Measurements from ENCODE around the gene GRK2. TPM values are rescaled to one million over a fixed set of nuclear protein-coding genes. Genes with fewer than 3 reads are reported as not detected.

GRK2 gene
- total and polyA plus RNA-seq, 10 donors: 119 to 301 (median 261) TPM

DNA sequence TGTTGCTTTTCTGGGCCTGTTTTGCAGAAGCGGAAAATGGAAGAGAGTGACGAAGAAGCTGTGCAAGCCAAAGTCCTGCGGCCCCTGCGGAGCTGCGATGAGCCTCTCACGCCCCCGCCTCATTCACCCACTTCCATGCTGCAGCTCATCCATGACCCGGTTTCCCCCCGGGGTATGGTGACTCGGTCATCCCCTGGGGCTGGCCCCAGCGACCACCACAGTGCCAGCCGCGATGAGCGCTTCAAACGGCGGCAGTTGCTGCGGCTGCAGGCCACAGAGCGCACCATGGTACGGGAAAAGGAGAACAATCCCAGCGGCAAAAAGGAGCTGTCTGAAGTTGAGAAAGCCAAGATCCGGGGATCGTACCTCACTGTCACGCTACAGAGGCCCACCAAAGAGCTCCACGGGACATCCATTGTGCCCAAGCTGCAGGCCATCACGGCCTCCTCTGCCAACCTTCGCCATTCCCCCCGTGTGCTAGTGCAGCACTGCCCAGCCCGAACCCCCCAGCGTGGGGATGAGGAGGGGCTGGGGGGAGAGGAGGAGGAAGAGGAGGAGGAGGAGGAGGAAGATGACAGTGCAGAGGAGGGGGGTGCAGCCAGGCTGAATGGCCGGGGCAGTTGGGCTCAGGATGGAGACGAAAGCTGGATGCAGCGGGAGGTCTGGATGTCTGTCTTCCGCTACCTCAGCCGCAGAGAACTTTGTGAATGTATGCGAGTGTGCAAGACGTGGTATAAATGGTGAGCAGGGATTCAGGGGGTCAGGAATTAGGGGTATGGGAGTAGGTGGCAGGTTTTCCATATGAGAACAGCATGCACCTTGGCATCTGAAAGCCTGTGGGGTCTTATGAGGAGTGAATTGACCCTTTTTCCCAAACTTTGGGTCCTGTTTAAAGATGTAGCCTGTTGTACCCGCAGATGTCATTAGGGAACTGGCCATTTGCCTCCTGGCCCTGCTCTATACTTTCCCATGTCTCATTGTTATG is 15.9 kb upstream of the GRK2 start:
- Histone ChIP-seq H3K4me1 (peaks cover 0 to 75% (median 19%) of the 10 kb centered on the region in 6 donors), H3K36me3 (peaks cover 18 to 100% (median 100%) of the 10 kb centered on the region in 6 donors), H3K27ac (peak overlapping the region in 1 of 8 donors; percentile 20), H3K9me3 (no peaks in the 10 kb centered on the region), H3K4me3 (no peak overlapping the region), H3K27me3 (replicated peaks in 1 of 7) (no peaks in the 10 kb centered on the region)
- intact Hi-C loops (cut with DNase I; ENCODE audit: low total_unique reads): loop anchor here (10.0 kb wide), 1 partner anchor 134 kb away; no protein-coding TSS in a partner anchor
- TF ChIP-seq POLR2AphosphoS5 (IDR thresholded peaks at IDR 0.05) (peak; percentile 32 to 78 (median 47)), POLR2A (IDR thresholded peaks at IDR 0.05) (no peak)
- TF ChIP-seq, protein P1, sequence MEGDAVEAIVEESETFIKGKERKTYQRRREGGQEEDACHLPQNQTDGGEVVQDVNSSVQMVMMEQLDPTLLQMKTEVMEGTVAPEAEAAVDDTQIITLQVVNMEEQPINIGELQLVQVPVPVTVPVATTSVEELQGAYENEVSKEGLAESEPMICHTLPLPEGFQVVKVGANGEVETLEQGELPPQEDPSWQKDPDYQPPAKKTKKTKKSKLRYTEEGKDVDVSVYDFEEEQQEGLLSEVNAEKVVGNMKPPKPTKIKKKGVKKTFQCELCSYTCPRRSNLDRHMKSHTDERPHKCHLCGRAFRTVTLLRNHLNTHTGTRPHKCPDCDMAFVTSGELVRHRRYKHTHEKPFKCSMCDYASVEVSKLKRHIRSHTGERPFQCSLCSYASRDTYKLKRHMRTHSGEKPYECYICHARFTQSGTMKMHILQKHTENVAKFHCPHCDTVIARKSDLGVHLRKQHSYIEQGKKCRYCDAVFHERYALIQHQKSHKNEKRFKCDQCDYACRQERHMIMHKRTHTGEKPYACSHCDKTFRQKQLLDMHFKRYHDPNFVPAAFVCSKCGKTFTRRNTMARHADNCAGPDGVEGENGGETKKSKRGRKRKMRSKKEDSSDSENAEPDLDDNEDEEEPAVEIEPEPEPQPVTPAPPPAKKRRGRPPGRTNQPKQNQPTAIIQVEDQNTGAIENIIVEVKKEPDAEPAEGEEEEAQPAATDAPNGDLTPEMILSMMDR (IDR thresholded peaks at IDR 0.05 in 8 of 11, conservative IDR thresholded peaks at IDR 0.05 in 3 of 11): no peak
- WGBS, 5 donors: 93 to 95% (median 94%) methylated on average over 37 of the region's 37 CpGs
- no peak for DNase-seq

DNA sequence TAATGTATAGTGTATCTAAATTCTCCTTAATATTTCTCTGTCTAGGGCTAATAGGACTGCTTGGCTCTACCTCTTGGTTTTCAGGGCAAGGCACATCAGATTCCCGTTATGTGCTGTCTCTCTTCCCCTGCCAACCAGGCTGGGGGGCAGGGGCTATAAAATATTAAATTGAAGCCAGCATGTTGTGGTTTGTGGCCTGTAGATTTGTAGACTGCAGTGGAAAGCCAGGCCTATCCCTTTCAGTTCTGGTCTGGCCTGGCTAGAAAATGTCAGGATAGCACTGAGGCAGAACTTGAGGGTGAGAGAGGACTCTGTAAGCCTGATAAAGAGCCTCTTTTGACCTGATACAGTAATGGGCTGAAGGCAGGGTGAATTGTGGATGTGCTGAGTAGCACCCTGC is 14.4 kb upstream of the GRK2 start:
- Histone ChIP-seq H3K4me3 (no peak overlapping the region), H3K9me3 (no peaks in the 10 kb centered on the region), H3K27ac (peak overlapping the region in 1 of 8 donors; percentile 64), H3K36me3 (peaks cover 18 to 100% (median 100%) of the 10 kb centered on the region in 6 donors), H3K27me3 (replicated peaks in 1 of 7) (no peaks in the 10 kb centered on the region), H3K4me1 (peaks cover 0 to 79% (median 22%) of the 10 kb centered on the region in 6 donors)
- no peak for TF ChIP-seq POLR2A (IDR thresholded peaks at IDR 0.05)
- peak in 1 of 3 donors; percentile 15 for TF ChIP-seq POLR2AphosphoS5 (IDR thresholded peaks at IDR 0.05)
- 88 to 97% (median 95%) methylated on average over 1 of the region's 1 CpG for WGBS, 5 donors
- DNase-seq: no peak
- intact Hi-C loops (cut with DNase I; ENCODE audit: low total_unique reads): loop anchor here (10.0 kb wide), 1 partner anchor 133 kb away; no protein-coding TSS in a partner anchor

DNA sequence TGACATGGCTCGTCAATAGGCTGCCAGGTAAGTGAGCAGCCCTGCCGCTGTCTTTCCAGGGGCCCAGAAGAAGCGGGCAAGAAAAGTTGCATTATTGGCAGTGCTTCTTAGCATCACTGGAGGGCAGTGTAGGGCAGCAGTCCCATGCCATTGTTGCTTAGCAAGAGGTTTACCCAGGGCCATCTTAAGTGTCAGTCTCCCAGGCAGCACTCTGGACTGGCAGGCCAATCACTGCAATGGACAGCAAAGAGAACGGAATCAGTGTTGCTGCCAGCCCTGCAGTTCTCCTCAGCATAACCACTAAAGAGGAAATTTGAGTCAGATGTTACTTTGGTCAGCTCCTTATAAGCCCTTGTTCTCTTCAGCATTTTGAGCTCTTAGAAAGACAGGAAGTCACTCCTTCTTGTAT is 13.4 kb upstream of the GRK2 start:
- Histone ChIP-seq H3K36me3 (peaks cover 18 to 98% (median 95%) of the 10 kb centered on the region in 6 donors), H3K4me1 (peaks cover 0 to 85% (median 23%) of the 10 kb centered on the region in 6 donors), H3K27ac (peak overlapping the region in 4 of 8 donors; percentile 24 to 64 (median 46)), H3K9me3 (no peaks in the 10 kb centered on the region), H3K4me3 (no peak overlapping the region), H3K27me3 (replicated peaks in 1 of 7) (no peaks in the 10 kb centered on the region)
- DNase-seq: no peak
- WGBS, 5 donors: 72 to 82% (median 77%) methylated on average over 4 of the region's 4 CpGs
- peak in 2 of 3 donors; percentile 41 to 70 for TF ChIP-seq POLR2AphosphoS5 (IDR thresholded peaks at IDR 0.05)
- TF ChIP-seq, protein P1 (IDR thresholded peaks at IDR 0.05 in 8 of 11, conservative IDR thresholded peaks at IDR 0.05 in 3 of 11): peak in 5 of 11 experiments; percentile 29 to 47 (median 32)
- no peak for TF ChIP-seq POLR2A (IDR thresholded peaks at IDR 0.05)
- intact Hi-C loops (cut with DNase I; ENCODE audit: low total_unique reads): loop anchor here (10.0 kb wide), 1 partner anchor 132 kb away; no protein-coding TSS in a partner anchor

DNA sequence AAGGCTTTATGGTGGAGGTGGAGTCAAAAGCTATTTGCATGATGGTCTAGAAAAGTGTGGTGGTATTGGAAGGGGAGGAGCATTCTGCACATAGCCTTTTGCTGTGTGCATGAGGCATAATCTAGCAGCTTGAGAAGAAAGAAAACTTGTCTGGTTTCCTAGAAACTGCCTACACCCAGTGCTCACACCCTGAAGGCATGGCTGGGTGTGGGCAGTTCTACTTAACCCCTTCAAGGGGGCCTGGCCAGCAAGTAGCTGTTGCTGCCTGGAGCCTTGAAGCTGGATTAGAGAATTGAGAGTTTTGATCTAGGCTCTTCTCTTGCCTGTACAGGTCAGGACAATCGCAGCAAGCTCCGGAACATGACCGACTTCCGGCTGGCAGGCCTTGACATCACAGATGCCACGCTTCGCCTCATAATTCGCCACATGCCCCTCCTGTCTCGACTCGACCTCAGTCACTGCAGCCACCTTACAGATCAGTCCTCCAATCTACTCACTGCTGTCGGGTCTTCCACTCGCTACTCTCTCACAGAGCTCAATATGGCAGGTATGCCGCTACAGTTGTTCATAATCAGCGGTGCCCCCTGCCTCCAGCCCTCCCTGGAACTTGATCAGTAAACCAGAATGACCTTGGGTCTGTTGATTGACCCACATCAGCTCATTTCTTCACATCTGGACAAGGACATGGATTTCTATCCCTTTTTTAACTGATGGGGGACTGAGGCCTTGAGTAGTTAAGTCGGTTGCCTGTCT is 12.2 kb upstream of the GRK2 start:
- Histone ChIP-seq H3K4me1 (peaks cover 0 to 81% (median 17%) of the 10 kb centered on the region in 6 donors), H3K36me3 (peaks cover 15 to 94% (median 83%) of the 10 kb centered on the region in 6 donors), H3K27ac (peak overlapping the region in 2 of 8 donors; percentile 51 to 64), H3K4me3 (no peak overlapping the region), H3K27me3 (replicated peaks in 1 of 7) (no peaks in the 10 kb centered on the region), H3K9me3 (no peaks in the 10 kb centered on the region)
- TF ChIP-seq, protein P1 (IDR thresholded peaks at IDR 0.05 in 8 of 11, conservative IDR thresholded peaks at IDR 0.05 in 3 of 11): no peak
- TF ChIP-seq POLR2AphosphoS5 (IDR thresholded peaks at IDR 0.05): peak in 1 of 3 donors; percentile 31
- intact Hi-C loops (cut with DNase I; ENCODE audit: low total_unique reads): loop anchor here (10.0 kb wide), 1 partner anchor 131 kb away; no protein-coding TSS in a partner anchor
- WGBS, 5 donors: 91 to 98% (median 93%) methylated on average over 14 of the region's 14 CpGs
- DNase-seq: no peak

Data from spleen (tissue), 11 donors.